Loucy (cell line): ENCODE results near the gene CCDC88C.

ENCODE experiments used
- EZH2phosphoT487 ChIP-seq: fragments of 200-600 bp; IDR thresholded peaks from 2 replicates; pipeline ENCODE4 v1.6.1; 2018; ENCODE audit warnings: antibody characterized with exemption, mild to moderate bottlenecking, moderate library complexity, borderline replicate concordance
- TF ChIP-seq, protein P1 (sequence below): fragments of 200-600 bp; sonication (generic); conservative IDR thresholded peaks from 2 replicates; pipeline ENCODE4 v1.5.1; 2014; ENCODE audit warnings: mild to moderate bottlenecking, antibody characterized with exemption, low read length

DNA sequence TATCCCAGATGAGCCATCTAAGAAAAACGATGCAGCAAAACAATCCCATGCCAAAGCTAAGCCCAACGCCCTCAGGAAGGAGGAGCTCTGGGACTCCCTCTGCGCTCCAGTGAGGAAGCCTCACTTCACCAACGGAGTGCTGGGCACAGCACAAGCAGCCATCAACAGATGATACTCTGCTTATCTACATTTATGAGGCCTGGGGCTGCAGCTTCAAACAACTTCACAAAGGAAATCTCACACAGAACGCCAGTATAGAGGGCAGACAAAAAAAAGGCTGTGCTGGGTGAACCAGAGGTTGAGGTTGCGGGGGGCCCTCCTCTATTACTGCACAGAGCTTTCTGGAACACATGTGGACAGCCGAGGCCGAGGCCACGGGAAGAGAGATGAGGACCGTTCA is 138.3 kb downstream of the CCDC88C start:
- TF ChIP-seq, protein P1, sequence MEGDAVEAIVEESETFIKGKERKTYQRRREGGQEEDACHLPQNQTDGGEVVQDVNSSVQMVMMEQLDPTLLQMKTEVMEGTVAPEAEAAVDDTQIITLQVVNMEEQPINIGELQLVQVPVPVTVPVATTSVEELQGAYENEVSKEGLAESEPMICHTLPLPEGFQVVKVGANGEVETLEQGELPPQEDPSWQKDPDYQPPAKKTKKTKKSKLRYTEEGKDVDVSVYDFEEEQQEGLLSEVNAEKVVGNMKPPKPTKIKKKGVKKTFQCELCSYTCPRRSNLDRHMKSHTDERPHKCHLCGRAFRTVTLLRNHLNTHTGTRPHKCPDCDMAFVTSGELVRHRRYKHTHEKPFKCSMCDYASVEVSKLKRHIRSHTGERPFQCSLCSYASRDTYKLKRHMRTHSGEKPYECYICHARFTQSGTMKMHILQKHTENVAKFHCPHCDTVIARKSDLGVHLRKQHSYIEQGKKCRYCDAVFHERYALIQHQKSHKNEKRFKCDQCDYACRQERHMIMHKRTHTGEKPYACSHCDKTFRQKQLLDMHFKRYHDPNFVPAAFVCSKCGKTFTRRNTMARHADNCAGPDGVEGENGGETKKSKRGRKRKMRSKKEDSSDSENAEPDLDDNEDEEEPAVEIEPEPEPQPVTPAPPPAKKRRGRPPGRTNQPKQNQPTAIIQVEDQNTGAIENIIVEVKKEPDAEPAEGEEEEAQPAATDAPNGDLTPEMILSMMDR, result no peak
- TF ChIP-seq EZH2phosphoT487, result no peak
